ENCODE measurements around the gene EMC8.

GRCh38 chr16:85754413-85754812 is 44.9 kb downstream of the EMC8 start:
- TF ChIP-seq EZH2 (IDR thresholded peaks at IDR 0.05; ENCODE audit: borderline replicate concordance, insufficient read depth, low read depth, low read length, poor library complexity, severe bottlenecking): no peak
- TF ChIP-seq CTCF (IDR thresholded peaks at IDR 0.05): no peak
